Measurements from ENCODE around the gene MUC6.

The MUC6 gene
- total RNA-seq, result 0 to 0.12 (median 0) reads per million in 4 donors

GRCh38 chr11:1036303-1036923, at the start of gene MUC6:
TSS of gene MUC6 (minus strand) at chr11:1036718. CDS start at chr11:1036655, 63 bp downstream.
- DNase-seq, result no peak

- peak in 1 of 5 donors; percentile 5 for DNase-seq
These were observed 49.1 kb upstream of the MUC6 start for GRCh38 chr11:1085440-1086170.

- DNase-seq, result peak in 1 of 5 donors; percentile 4
These were observed 48.3 kb upstream of the MUC6 start for GRCh38 chr11:1084561-1085439.

- peak in 1 of 5 donors; percentile 4 for DNase-seq
These were observed 47.4 kb upstream of the MUC6 start for GRCh38 chr11:1083621-1084551.

GRCh38 chr11:1082728-1083620, 46.5 kb upstream of the MUC6 start:
- peak in 1 of 5 donors; percentile 5 for DNase-seq

GRCh38 chr11:1082346-1082727, 45.8 kb upstream of the MUC6 start:
- peak in 1 of 5 donors; percentile 4 for DNase-seq

GRCh38 chr11:1081601-1082311, 45.2 kb upstream of the MUC6 start:
- peak in 1 of 5 donors; percentile 5 for DNase-seq

- DNase-seq, result peak in 1 of 5 donors; percentile 7
These were observed 41.7 kb upstream of the MUC6 start for GRCh38 chr11:1078191-1078601.

- DNase-seq, result peak in 1 of 5 donors; percentile 5
These were observed 41.0 kb upstream of the MUC6 start for GRCh38 chr11:1077417-1078119.

GRCh38 chr11:1077033-1077416, 40.5 kb upstream of the MUC6 start:
- DNase-seq, result peak in 1 of 5 donors; percentile 6

- no peak for DNase-seq
These were observed 39.6 kb upstream of the MUC6 start for GRCh38 chr11:1076061-1076665.

- DNase-seq, result peak in 1 of 5 donors; percentile 4
These were observed 38.9 kb upstream of the MUC6 start for GRCh38 chr11:1075341-1075911.

- no peak for DNase-seq
These were observed 38.0 kb upstream of the MUC6 start, which contains the start of gene MUC2 for GRCh38 chr11:1074244-1075221. TSS of gene MUC2 (plus strand) at chr11:1074874.

GRCh38 chr11:1073851-1074243, 37.3 kb upstream of the MUC6 start:
- DNase-seq, result no peak

- DNase-seq, result peak in 1 of 5 donors; percentile 4
These were observed 36.8 kb upstream of the MUC6 start for GRCh38 chr11:1073261-1073724.

GRCh38 chr11:1072821-1073231, 36.3 kb upstream of the MUC6 start:
- DNase-seq, result no peak

GRCh38 chr11:1072116-1072820, 35.8 kb upstream of the MUC6 start:
- DNase-seq, result peak in 1 of 5 donors; percentile 4

Measured in T-helper 1 cell (primary cell).